Activated CD8-positive, alpha-beta memory T cell treated with anti-CD3 and anti-CD28 coated beads for 4 hours (primary cell): Measurements from ENCODE around the gene MTM1.

ENCODE experiments used
- DNase-seq, 2 donors: peaks; one replicate each; pipeline ENCODE4 v3.0.0-alpha.2; 2020; ENCODE audit warnings: low read depth in 2 of 2

The MTM1 gene

DNA sequence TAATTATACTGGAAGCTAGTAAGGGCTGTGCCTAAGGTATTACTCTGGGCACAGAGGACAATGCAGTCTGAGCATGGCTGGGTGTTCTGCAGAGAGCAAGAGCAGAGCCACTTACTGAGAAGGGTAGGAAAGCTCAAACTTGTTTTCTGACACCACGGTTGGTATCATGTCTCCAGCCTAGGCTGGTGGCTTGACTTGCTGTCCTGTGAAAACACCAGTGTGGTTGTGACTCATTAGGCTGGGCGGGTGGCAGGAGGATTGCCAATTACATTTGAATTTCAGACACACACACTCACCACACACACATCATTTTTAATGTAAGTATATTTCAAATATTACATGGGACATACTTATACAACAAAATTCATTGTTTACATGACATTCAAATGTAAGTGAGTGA lies 19.7 kb upstream of the MTM1 start:
- DNase-seq = no peak

DNA sequence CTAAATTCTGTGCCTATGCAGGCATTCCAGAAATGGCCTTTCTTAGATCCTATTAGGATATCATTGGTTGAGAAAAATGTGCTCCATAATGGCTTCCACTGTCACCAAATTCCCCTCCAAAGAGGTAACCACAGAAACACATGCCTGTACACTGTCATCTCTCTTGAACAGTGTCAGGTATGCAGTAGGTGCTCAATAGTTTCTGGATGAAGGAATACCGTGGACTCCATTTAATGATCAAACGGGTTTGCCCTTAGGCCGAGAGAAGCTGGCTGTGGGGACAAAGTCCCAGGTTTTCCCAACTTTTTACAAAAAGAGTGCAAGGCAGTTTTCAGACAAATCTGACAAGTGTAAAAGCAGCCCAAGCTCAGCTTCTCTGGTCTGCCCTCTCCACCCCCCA lies 16.5 kb upstream of the MTM1 start:
- DNase-seq = no peak

DNA sequence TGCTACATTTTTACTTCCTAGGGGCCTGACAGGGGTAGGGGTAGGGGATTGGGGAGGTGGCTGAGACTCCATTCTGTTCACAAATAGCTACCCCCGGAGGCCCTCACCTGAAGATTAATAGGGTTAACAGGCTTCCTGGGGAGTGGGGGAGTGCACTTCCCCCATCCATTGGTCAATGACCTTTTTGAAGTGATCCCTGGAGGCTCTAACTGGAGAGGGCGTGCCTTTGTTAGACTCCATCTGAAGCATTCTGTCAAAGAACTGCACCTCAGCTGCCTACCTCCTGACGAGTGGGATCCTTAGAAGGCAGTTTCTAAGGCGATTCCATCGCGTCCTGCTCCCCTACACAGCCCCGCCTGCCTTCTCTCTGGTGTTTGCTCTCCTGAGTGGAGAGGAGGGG lies 10.0 kb upstream of the MTM1 start:
- DNase-seq = no peak

DNA sequence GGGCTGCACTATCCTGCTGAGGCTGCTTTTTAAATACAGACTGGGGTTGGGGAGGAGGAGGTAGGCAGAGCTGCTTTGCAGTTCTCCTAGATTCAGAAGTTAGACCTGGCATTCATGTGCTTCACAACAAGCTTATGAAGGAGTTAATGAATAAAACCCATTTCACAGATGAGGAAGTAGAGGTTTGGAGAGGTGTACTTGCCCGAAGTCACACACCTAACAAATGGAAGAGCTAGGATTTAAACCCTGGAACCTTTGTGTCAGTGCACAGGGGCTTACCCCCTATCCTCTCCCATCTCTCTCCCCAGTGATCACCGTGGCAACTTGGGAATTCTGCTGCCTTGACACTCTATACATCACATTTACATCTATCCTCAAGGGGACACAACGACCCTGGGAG lies 3.6 kb upstream of the MTM1 start:
- no peak for DNase-seq

DNA sequence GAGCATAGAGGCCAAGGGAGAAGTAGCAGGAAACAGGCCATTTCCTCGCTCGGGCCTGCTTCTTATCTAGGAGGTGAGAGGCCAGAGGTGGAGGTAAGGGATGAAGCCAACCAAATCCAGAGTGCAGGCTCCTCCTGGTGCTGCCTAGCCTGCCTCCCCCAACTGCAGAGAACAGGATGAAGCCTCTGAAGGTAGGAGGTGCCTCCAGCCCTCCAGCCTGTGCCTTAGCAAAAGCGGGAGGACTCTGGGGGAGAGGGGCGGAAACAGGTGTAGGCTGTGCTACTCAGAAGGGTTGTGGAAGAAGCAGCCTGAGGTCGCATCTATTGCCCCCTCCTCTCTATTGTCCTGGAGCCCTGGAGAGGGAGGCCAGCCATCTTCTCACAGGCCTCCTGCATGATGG lies 2.9 kb upstream of the MTM1 start:
- no peak for DNase-seq

DNA sequence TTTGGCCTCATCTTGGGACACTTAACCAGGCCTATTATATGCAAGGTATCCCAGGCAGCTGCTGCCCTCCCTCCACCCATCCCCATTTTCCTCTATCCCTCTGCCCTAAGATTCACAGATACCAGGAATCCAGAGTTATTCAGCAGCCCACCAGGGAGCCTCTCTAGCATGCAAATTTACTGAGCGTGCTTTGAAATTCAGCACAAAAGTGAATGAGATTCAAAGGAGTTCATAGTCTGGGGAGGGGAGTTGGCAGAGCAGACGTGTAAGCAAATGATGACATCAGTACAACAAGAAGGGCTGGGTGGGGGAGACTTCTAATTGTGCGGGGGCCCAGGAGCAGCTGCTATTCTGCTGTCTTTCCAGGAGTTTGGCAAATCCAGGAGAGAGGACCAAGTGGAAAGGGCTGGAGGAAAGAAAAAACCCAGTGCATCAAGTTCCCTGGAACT lies 1.7 kb upstream of the MTM1 start:
- DNase-seq = no peak

DNA sequence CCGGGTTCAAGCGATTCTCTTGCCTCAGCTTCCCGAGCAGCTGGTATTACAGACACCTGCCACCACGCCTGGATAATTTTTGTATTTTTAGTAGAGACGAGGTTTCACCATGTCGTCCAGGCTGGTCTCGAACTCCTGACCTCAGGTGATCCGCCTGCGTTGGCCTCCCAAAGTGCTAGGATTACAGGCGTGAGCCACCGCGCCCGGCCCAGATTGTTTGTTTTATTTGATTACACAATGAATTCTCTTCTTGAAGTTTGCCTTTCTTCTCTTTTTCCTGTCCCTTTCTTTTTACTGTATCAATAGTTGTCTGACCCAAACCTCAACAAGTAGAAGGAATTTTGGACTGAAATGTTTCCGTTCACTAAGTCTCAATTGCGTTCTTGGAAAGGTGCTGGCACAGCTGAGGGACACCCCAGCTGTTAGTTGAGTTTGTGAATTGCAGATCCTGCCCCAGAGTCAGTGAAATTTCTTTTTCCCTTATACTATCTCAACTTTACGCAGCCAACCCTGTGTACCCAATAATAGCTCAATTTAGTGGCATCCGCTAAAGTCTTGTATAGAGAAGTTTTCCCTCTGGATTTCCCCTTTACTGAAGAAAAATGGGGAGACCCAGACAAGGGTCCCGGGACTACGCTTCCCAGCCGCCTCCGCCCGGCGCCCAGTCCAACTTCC lies 639 bp upstream of the MTM1 start:
- DNase-seq = no peak

DNA sequence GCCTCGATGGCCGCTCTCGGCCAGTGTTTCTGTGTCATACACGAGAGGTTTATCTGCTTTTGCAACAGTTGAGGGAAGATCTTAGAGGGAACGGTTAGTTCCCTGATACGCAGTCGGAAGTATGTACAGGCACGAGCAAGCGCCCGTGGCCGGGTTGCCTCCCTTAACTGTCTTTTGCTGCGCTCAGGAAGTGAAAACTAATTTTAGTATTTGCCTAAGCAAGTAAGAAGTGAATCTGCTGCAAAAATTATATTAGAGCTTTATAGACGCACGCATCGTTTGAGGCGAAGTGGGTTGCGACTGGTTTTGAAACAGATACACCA lies 695 bp downstream of the MTM1 start:
- no peak for DNase-seq

DNA sequence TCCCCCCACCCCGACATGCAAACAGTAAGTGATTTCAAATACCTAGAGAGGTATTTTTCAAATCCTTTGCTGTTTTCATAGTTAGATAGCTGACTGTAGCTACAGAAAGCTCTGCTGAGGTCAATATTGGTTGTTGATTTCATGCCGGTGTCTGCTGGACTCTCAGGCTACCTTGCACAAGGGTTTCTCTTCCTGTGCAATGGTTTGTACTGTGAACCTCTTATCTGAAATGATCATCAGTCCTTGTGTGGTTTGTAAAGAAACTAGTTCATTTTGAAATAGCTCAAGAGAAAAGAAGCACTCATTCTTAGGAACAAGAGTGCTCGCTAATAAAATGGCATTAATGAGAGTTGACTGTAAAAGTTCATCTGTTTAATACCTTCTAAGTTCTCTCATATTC lies 2.1 kb downstream of the MTM1 start:
- DNase-seq = no peak

DNA sequence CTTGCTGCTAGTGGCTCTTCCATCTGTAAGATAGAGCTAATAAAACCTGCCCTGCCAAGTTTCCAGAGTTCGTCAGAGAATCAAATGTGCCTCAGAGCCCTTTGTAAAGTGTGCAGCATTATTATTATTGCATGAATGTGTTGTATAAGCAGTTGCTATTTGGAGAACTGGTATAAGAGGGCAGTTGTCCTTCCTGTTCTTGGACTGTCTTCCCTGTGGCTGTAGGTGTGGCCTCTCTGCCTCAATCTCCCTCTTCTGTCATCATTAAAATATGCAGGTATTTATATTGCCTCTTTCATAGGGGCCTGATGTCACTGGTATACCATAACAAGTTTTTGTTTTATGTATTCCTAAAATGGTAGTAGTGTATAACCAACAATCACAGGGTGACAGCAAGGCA lies 3.8 kb downstream of the MTM1 start:
- DNase-seq = no peak

DNA sequence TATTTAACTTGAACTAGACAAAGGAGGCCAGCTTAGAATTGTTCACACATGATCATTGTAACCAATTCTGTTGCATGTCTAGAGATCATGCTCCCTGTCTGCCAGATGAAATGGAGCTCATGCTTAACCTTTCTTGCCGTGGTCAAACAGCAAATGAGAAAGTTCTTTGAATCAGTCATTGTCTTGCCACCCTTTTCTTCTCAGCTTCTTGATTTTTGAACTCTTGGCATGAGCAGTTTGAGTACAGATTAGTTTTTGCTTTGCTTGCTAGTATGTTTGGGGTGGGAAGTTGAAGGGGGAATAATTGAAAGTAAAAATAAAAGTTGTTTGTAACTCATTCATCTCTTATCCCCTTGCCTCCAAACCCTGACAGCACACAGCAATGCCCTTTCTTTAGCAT lies 4.7 kb downstream of the MTM1 start:
- DNase-seq = no peak

DNA sequence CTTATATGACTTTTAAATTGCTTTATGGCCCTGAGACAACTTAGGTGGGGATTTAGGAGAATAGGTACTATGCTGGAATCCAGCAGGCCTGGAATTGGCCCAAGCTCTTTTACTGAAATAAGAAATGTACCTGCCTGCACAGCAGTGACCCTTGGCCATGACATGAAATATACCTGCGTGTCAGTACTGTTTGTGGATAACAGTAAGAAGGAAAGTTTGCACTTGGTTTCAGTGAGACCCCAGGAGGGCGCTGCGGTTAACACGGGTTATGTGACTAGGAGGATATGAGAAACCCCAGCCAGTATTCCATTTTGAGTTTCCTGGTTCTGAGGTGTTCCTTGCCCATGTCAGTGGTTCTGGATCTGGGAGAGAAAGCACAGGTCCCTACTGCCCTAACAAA lies 5.3 kb downstream of the MTM1 start:
- no peak for DNase-seq

DNA sequence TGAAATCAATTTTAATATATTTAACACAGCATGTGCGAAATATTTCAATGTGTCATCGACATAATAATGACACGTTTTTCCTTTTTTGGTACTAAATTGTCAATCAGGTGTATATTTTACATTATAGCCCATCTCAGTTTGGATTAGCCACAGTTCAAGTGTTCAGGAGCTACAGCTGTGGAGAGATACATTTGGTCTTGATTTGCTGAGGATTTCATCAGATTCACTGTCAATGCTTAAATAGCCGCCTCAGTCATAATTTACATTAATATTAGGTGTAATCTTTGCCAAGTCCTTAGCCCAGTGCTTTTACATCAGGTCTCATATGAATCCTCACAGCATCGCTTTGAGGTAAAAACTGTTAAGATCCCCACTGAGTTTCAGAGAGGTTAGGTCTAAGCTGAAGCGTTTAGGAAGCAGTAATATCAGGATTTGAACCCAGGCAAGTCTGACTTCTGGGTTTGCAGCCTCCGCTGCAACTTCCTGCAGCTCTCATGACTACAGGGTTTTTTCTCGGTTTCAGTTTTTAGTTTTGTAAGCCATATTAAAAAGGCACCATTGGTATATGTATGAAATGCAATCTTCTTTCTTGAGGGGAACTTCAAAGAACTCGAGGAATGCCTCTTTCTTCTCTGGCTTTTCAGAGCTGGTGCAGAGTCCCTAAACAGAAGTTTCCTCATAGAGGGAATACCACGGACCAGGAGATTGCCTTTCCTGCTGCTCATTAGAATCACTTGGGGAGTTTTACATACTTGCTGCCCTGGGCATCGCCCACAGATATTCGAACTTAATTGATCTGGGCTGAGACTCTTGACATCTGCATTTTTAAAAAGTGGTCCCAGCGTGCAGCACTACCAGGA lies 6.4 kb downstream of the MTM1 start:
- no peak for DNase-seq

DNA sequence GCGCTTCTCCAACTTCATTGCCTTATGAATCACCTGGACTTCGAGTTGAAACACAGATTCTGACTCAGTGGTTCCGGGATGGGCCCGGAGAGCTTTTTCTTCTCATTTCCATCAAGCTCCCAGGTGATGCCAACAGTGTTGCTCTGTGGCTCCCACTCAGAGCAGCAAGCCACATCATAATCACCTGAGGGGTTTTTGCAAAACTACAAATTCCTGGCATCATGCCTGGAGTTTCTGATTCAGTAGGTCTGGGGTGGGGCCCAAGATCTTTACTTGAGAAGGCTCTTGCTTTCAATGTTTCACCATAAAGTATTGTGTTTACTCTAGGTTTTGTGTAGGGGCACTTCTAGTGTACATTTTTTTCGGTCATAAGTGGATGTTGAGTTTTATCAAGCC lies 7.0 kb downstream of the MTM1 start:
- peak; percentile 28 to 38 for DNase-seq

DNA sequence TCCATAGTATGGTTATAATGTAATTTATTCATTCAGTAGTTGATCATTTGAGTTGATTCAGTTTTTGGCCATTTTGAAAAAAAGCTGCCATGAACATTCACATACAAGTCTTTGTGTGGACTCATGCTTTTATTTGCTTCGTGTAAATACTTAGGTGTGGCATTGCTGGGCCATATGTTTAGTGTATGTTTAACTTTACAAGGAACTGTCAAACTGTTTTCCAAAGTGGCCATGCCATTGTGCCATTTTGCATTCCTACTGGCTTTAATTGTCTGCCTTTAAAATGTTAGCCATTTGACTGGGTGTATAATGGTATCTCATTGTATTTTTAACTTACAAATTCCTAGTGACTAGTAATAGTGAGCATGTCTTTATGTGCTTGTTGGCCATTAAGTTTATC lies 8.8 kb downstream of the MTM1 start:
- no peak for DNase-seq

DNA sequence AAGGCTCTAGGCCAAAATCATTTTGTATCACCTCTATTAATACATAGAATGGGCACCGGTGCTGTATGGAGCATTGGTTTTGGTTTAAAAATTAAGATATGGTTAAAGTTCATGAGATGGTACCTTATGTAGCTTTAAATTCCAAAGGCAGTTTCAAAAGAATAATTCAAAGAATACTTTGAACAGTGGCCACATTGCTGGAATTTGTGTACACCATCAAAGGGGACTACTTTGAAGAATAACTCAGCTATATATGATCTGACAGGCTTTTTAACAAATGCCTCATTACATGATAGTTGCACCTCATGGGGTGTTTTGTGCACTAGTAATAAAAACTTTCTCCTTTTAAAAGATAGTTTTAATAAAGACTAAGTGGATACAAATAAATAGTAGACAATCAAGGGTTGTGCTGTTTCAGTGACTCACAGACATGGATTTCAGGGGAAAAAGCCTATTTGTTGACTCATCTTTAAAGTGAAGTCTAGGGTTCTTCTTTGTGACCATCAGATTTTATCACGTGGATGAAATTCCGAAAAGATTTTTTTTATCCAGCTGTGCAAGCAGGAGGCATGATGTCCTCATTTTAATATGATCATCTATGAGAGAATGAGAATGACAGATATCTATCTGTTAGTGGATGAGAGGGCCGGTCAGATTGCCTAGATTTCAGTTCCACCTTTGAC lies 12.8 kb downstream of the MTM1 start:
- no peak for DNase-seq

DNA sequence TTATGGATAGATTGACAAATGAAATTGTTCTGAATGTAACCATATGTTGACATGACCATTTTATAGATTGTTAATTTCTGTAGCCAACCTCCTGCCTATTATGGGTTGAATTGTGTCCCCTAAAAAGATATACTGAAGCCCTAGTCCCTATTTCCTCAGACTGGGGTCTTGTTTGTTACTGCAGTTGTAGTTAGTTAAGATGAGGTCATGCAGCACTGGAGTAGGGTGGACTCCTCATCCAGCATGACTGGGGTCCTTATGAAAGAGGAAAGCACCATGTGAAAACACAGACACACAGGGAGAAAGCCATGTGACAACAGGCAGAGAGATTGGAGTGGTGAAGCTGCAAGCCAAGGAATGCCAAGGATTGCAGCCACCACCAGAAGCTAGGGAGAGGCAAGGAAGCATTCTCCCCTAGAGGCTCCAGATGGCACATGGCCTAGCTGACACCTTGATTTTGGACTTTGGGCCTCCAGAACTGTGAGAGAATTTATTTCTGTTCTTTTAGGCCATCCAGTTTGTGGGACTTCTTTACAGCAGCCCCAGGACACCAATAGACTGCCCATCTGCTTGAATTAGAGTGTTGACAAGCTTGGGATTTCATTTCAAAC lies 14.0 kb downstream of the MTM1 start:
- DNase-seq = no peak

DNA sequence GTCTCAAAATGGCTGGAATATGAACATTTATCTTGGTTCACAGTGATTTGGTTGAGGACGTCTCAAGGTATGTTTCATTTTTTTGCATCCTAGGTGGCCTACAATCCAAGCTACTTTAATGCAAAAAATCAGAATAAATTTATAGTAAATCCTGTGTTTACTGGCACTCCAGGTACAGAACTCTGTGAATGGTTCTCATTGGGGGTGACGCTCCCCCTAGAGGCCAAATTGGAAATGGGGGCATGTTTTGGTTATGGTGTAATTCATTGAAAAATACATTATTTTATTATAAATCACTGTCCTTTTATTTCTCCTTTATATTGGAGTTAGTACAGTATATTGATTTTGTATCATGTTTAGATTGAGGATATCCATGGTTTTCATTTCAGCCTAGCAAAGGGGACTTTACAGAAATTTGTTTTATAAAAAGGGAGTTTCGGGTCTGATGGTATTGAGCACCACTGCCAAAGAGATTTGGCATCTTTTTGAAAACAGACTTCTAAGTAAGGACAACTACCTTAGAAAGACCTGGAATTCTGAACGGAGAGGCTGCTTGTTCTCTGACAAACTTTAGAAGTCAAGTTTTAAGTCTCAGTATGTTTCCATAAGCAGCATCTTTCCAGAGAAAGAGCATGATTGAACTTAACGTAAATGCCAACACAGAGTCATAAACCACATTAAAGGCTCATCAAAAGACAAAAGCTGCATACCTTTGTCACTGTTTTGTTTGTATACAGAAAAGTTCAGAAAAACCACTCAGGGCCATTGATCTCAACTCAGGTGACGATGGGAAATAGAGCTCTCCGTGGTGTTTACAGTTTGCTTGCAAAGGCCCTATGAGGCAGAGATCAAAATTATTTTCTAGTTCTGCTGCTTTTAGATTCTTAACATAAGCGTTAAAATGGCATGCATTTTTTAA lies 19.4 kb downstream of the MTM1 start:
- peak; percentile 21 to 25 for DNase-seq

DNA sequence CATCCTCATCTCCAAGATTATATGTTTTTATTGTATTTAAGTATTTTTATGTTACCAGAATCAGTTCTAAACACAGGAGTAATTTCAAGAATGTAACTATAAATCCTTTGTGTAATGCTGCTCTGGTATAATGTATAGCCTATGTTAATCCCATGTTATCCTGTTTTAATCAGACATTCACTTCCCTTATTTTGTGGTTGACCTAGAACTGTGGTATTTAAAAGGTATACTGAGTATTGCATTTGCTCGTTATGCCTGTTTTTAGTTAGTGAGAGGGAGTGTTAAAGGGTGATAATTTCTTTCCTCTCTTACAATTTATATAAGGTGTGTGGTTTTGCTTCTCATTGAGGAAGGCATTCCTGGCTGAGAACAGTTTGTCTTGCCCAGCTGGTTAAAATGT lies 26.2 kb downstream of the MTM1 start:
- DNase-seq = no peak

DNA sequence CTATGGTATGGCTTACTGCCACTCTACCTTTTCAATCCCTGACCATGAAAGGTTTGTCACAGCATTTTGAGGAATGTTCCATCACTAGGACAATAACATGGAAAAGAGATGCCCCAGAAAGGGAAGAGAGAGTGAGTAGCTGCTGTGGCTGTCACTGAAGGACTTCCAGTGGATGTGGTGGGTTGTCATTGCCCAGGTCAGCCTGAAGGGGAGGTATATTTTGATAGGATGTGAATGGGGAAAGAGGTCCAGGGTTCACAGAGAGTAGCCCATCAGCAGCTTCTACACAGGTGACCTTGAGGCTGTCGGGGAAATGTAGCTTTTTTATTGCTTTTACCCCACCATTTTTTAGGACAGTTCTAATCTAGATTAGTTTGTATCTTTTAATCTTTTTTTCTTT lies 30.8 kb downstream of the MTM1 start:
- DNase-seq = no peak

DNA sequence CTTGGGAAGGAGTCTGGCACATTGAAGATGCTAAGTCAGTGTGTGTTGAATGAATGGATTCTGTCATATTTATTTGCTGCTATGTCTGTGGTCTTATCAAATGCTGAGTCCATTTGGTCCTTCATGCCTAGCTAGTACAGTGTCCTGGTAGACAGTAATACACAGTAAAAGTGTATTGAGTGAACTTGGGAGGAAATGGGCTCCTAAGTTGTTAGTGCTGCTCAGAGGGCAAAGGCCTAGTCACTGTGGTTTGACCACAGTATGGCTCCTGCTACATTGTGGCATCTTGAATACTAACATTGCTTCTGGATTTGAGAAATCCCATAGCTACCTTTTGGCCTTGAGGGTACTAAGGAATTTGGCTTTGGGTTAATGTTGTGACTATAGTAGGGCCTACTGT lies 33.9 kb downstream of the MTM1 start:
- DNase-seq = no peak

DNA sequence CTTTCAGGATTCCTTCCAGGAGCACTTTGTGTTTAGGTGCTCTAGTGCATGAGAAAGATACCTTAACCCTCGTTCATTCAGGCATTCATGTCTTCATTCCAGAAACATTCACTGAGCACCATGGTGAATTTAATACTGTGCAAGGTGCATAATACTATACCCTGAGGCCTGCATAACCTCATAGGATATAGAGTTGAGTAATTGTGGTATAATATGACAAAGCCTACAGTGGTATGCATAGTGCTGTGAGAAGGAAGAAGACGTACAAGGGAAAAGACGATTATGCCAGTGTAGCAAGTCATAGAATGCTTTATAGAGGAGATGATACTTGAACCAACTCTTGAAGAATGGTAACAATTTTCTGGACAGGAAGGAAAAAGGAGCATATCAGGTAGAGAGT lies 34.3 kb downstream of the MTM1 start:
- no peak for DNase-seq
